BLaER1 (cell line): ENCODE results near the gene UNC79.
A peak's percentile ranks its signal among the peaks of the same experiment; 100 is the strongest.

Experiments
- H3K27ac ChIP-seq: shearing (Covaris generic); formaldehyde crosslinking; 2 replicates; pipeline ENCODE4 v1.8.1; 2022
- H3K27me3 ChIP-seq: shearing (Covaris generic); formaldehyde crosslinking; 2 replicates; pipeline ENCODE4 v1.8.1; 2022
- H3K36me3 ChIP-seq: shearing (Covaris generic); formaldehyde crosslinking; 2 replicates; pipeline ENCODE4 v1.8.1; 2022
- H3K4me1 ChIP-seq: shearing (Covaris generic); formaldehyde crosslinking; 2 replicates; pipeline ENCODE4 v1.8.1; 2022
- H3K4me2 ChIP-seq: shearing (Covaris generic); formaldehyde crosslinking; 2 replicates; pipeline ENCODE4 v1.8.1; 2022
- H3K4me3 ChIP-seq: shearing (Covaris generic); formaldehyde crosslinking; 2 replicates; pipeline ENCODE4 v1.8.1; 2022
- H3K9ac ChIP-seq: shearing (Covaris generic); formaldehyde crosslinking; 2 replicates; pipeline ENCODE4 v1.8.1; 2022
- H3K9me3 ChIP-seq: shearing (Covaris generic); formaldehyde crosslinking; 2 replicates; pipeline ENCODE4 v1.8.1; 2022
- H4K20me1 ChIP-seq: shearing (Covaris generic); formaldehyde crosslinking; 2 replicates; pipeline ENCODE4 v1.8.1; 2022
- Cebpa-rat ChIP-seq: shearing (Covaris generic); IDR thresholded peaks from 2 replicates; pipeline ENCODE4 v1.8.1; 2022

UNC79 gene

GRCh38 chr14:93720076-93720815, 289.5 kb downstream of the UNC79 start:
- Histone ChIP-seq H3K9ac (no peak overlapping the region), H3K27ac (no peak overlapping the region), H3K4me1 (peaks cover 16% of the 10 kb centered on the region), H3K9me3 (no peaks in the 10 kb centered on the region), H3K4me2 (no peak overlapping the region), H4K20me1 (no peaks in the 10 kb centered on the region), H3K4me3 (no peak overlapping the region), H3K27me3 (no peaks in the 10 kb centered on the region), H3K36me3 (no peaks in the 10 kb centered on the region)
- TF ChIP-seq Cebpa-rat, result no peak

GRCh38 chr14:93720981-93721483, 290.3 kb downstream of the UNC79 start:
- no peaks in the 10 kb centered on the region for H3K9me3 ChIP-seq
- H3K36me3 ChIP-seq, result no peaks in the 10 kb centered on the region
- H3K9ac ChIP-seq, result no peak overlapping the region
- H3K4me2 ChIP-seq, result peak overlapping the region; percentile 48
- no peaks in the 10 kb centered on the region for H4K20me1 ChIP-seq
- no peak overlapping the region for H3K4me3 ChIP-seq
- TF ChIP-seq Cebpa-rat, result no peak
- no peaks in the 10 kb centered on the region for H3K27me3 ChIP-seq
- H3K4me1 ChIP-seq, result peaks cover 20% of the 10 kb centered on the region
- no peak overlapping the region for H3K27ac ChIP-seq

GRCh38 chr14:93723001-93723400, 292.3 kb downstream of the UNC79 start:
- TF ChIP-seq Cebpa-rat, result no peak
- H3K27me3 ChIP-seq, result no peaks in the 10 kb centered on the region
- H3K36me3 ChIP-seq, result no peaks in the 10 kb centered on the region
- no peak overlapping the region for H3K27ac ChIP-seq
- no peak overlapping the region for H3K4me2 ChIP-seq
- H3K9me3 ChIP-seq, result no peaks in the 10 kb centered on the region
- H4K20me1 ChIP-seq, result no peaks in the 10 kb centered on the region
- no peak overlapping the region for H3K9ac ChIP-seq
- peaks cover 31% of the 10 kb centered on the region for H3K4me1 ChIP-seq
- no peak overlapping the region for H3K4me3 ChIP-seq

- Histone ChIP-seq H3K9ac (no peak overlapping the region), H3K4me2 (no peak overlapping the region), H3K4me1 (peaks cover 31% of the 10 kb centered on the region), H3K9me3 (no peaks in the 10 kb centered on the region), H3K36me3 (no peaks in the 10 kb centered on the region), H3K4me3 (no peak overlapping the region), H3K27me3 (no peaks in the 10 kb centered on the region), H4K20me1 (no peaks in the 10 kb centered on the region), H3K27ac (no peak overlapping the region)
- TF ChIP-seq Cebpa-rat, result no peak
Measured at GRCh38 chr14:93725002-93725582, 294.4 kb downstream of the UNC79 start.

GRCh38 chr14:93725993-93726392, 295.3 kb downstream of the UNC79 start:
- H3K27me3 ChIP-seq, result no peaks in the 10 kb centered on the region
- H3K4me2 ChIP-seq, result peak overlapping the region; percentile 90; the same call in 1 of the 2 replicates
- no peak for TF ChIP-seq Cebpa-rat
- H4K20me1 ChIP-seq, result no peaks in the 10 kb centered on the region
- H3K9ac ChIP-seq, result no peak overlapping the region
- no peaks in the 10 kb centered on the region for H3K36me3 ChIP-seq
- H3K4me1 ChIP-seq, result peaks cover 29% of the 10 kb centered on the region
- no peaks in the 10 kb centered on the region for H3K9me3 ChIP-seq
- no peak overlapping the region for H3K27ac ChIP-seq
- H3K4me3 ChIP-seq, result no peak overlapping the region

GRCh38 chr14:93727039-93727740, 296.5 kb downstream of the UNC79 start:
- Histone ChIP-seq H3K36me3 (no peaks in the 10 kb centered on the region), H3K4me3 (no peak overlapping the region), H3K4me2 (peak overlapping the region; percentile 90), H3K27ac (no peak overlapping the region), H4K20me1 (no peaks in the 10 kb centered on the region), H3K9me3 (no peaks in the 10 kb centered on the region), H3K4me1 (peaks cover 22% of the 10 kb centered on the region), H3K9ac (no peak overlapping the region), H3K27me3 (no peaks in the 10 kb centered on the region)
- no peak for TF ChIP-seq Cebpa-rat

GRCh38 chr14:93727917-93728650, 297.3 kb downstream of the UNC79 start:
- TF ChIP-seq Cebpa-rat, result no peak
- H3K9me3 ChIP-seq, result no peaks in the 10 kb centered on the region
- peaks cover 22% of the 10 kb centered on the region for H3K4me1 ChIP-seq
- no peaks in the 10 kb centered on the region for H3K36me3 ChIP-seq
- no peaks in the 10 kb centered on the region for H3K27me3 ChIP-seq
- H3K4me3 ChIP-seq, result no peak overlapping the region
- no peaks in the 10 kb centered on the region for H4K20me1 ChIP-seq
- no peak overlapping the region for H3K27ac ChIP-seq
- H3K4me2 ChIP-seq, result peak overlapping the region; percentile 90; the same call in 1 of the 2 replicates
- H3K9ac ChIP-seq, result no peak overlapping the region

- no peak for TF ChIP-seq Cebpa-rat
- Histone ChIP-seq H3K9me3 (no peaks in the 10 kb centered on the region), H3K27ac (no peak overlapping the region), H3K4me3 (no peak overlapping the region), H3K27me3 (no peaks in the 10 kb centered on the region), H3K36me3 (no peaks in the 10 kb centered on the region), H4K20me1 (no peaks in the 10 kb centered on the region), H3K9ac (no peak overlapping the region), H3K4me2 (no peak overlapping the region), H3K4me1 (peaks cover 22% of the 10 kb centered on the region)
Measured at GRCh38 chr14:93728651-93729016, 297.9 kb downstream of the UNC79 start.

- Histone ChIP-seq H4K20me1 (no peaks in the 10 kb centered on the region), H3K27me3 (no peaks in the 10 kb centered on the region), H3K4me3 (no peak overlapping the region), H3K9me3 (no peaks in the 10 kb centered on the region), H3K27ac (no peak overlapping the region), H3K9ac (no peak overlapping the region), H3K4me1 (peaks cover 22% of the 10 kb centered on the region), H3K4me2 (no peak overlapping the region), H3K36me3 (no peaks in the 10 kb centered on the region)
- TF ChIP-seq Cebpa-rat, result no peak
Measured at GRCh38 chr14:93729993-93730392, 299.3 kb downstream of the UNC79 start.

GRCh38 chr14:93731753-93732152, 301.0 kb downstream of the UNC79 start:
- H3K27ac ChIP-seq, result no peak overlapping the region
- no peak overlapping the region for H3K4me2 ChIP-seq
- no peaks in the 10 kb centered on the region for H3K9me3 ChIP-seq
- H3K36me3 ChIP-seq, result no peaks in the 10 kb centered on the region
- no peak for TF ChIP-seq Cebpa-rat
- H4K20me1 ChIP-seq, result no peaks in the 10 kb centered on the region
- no peak overlapping the region for H3K9ac ChIP-seq
- peaks cover 11% of the 10 kb centered on the region for H3K4me1 ChIP-seq
- H3K4me3 ChIP-seq, result no peak overlapping the region
- H3K27me3 ChIP-seq, result no peaks in the 10 kb centered on the region
